ENCODE results near the gene FEM1A.
"Not testable (repeated sequence)": the region's sequence is repeated elsewhere in the genome, so short reads cannot be mapped to it uniquely, and the experiment has no call there.

FEM1A gene

DNA sequence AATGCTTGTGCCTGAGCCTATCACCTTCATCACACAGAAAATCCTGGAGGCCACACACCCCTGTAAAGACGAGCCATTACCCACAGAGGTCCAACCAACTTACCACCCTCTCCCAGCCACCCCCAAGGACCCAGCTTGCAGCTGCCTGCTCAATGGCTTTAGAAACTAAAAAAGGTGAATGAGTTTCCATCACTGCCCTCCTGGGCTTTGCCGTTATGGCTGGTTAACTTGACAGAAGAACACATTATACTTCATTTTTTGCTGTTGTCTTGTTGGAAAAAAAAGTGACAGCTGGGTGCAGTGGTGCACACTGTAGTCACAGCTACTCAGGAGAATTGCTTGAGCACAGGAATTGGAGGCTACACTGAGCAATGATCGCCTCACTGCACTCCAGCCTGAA is 17.4 kb upstream of the FEM1A start:
- DNase-seq = no peak

DNA sequence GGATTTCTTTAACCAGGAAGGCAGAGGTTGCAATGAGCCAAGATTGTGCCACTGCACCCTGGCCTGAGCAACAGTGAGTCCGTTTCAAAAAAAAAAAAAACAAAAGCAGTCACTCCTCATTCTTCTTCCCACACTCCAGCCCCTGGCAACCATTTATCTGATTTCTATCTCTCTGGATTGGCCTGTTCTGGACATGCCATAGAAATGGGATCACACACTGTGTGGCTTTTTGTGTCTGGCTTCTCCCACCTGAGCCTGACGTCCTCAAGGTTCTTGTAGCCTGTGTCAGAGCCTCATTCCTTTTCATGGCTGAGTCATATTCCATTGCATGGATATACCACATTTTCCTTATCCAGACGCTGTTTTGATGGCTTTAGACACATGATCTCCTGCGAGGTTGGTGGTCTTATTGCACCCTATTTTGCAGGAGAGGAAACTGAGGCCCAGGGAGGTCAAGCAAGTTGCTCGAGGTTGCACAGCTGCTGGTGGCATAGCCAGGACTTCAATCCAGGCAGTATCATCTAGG is 15.8 kb upstream of the FEM1A start:
- no peak for DNase-seq

DNA sequence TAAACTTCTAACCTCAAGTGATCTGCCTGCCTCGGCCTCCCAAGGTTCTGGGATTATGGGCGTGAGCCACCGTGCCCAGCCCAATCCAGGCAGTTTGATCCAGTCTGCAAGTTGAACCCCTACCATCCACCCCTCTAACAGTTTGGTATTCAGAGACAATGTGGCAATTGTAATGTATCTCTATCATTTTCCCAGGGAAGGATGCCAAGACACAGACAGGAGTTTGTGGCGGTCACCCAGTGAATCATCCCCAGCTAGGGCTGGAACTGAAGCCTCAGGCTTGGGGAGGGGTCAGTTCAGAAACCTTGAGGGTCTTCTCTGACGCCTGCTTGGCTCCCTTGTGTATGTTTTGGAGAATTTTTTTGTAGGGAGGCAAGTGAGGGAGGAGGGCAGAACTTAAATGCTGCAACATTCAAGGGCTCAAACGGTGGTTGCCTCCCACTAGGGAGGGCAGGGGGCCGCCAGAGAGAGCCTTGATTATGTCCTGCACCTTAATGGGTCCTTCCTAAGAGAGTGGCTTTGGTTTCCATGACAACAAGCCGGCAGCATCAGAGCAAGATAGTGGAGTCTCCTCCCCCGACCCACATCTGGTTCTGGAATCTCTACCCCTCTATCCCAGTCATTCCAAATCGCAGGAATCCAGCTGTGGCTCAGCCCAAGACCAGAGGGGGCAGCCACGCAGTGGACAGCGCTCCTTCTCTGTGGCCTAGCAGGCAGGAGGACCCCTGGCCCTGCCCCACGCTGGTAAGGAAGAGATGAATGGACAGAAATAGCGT is 14.9 kb upstream of the FEM1A start:
- DNase-seq = no peak

DNA sequence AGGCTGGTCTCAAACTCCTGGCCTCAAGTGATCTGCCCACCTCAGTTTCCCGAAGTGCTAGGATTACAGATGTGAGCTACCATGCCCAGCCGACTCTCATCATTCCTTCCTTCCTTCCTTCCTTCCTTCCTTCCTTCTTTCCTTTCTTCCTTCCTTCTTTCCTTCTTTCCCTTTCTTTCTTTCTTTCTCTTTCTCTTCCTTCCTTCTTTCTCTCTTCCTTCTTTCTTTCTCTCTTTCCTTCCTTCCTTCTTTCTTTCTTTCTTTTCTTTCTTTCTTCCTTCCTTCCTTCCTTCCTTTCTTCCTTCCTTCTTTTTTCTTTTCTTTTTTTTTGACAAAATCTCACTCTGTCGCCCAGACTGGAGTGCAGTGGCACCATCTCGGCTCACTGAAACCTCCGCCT is 13.4 kb upstream of the FEM1A start:
- DNase-seq = not testable (repeated sequence)

DNA sequence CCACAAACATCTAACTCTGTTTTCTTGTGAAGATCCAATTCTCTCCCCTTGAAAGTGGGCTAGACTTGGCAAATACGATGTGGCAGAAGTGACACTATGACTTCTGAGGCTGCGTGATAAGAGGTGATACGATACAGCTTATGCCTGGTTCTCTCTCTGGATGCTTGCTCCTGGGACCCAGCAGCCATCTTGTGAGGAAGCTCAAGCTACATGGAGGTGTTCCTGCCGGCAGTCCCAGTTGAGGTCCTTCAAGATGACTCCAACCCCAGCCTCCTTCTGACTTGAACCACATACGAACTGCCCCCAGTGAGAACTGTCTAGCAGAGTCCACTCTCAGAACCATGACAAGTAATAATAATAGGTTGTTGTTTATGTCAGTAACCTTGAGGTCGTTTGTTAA is 10.7 kb upstream of the FEM1A start:
- no peak for DNase-seq

DNA sequence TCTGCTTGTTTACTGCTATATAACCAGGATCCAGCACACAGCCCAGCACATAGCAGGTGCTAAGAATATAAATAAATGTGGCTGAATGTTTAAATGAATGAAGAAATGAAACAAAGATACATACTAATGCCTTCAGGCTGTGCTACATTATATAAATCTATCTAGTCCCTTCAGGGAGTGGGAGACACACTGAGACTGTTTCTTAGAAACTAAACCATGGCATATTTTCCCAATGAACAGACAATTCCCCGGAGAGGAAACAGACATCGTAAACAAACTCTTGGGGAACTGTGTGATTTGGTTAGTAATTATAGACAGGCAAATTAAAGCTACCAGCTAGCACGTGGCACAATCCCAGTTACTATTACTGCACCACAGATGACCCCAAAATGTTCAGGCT is 9.7 kb upstream of the FEM1A start:
- DNase-seq = no peak

DNA sequence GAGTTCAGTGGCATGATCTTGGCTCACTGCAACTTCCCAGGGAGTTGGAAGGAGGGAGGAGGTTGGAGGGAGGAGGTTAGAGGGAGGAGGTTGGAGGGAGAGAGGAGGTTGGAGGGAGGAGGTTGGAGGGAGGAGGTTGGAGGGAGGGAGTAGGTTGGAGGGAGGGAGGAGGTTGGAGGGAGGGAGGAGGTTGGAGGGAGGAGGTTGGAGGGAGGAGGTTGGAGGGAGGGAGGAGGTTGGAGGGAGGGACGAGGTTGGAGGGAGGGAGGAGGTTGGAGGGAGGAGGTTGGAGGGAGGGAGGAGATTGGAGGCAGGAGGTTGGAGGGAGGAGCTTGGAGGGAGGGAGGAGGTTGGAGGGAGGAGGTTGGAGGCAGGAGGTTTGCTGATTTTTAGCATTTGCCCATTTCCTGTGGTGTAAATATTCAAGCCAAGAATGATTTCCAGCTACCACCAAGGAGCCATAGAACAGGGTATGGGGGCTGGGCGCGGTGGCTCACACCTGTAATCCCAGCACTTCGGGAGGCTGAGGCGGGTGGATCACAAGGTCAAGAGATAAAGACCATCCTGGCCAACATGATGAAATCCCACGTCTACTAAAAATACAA is 5.0 kb upstream of the FEM1A start:
- DNase-seq = not testable (repeated sequence)

DNA sequence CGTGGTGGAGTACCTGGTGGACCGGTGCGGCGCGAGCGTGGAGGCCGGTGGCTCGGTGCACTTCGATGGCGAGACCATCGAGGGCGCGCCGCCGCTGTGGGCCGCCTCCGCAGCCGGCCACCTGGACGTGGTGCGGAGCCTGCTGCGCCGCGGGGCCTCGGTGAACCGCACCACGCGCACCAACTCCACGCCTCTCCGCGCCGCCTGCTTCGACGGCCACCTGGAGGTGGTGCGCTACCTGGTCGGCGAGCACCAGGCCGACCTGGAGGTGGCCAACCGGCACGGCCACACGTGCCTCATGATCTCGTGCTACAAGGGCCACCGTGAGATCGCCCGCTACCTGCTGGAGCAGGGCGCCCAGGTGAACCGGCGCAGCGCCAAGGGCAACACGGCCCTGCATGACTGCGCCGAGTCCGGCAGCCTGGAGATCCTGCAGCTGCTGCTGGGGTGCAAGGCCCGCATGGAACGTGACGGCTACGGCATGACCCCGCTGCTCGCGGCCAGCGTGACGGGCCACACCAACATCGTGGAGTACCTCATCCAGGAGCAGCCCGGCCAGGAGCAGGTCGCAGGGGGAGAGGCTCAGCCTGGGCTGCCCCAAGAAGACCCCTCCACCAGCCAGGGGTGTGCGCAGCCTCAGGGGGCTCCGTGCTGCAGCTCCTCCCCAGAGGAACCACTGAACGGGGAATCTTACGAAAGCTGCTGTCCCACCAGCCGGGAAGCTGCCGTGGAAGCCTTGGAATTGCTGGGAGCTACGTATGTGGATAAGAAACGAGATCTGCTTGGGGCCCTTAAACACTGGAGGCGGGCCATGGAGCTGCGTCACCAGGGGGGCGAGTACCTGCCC is 708 bp downstream of the FEM1A start:
- not testable (repeated sequence) for DNase-seq

DNA sequence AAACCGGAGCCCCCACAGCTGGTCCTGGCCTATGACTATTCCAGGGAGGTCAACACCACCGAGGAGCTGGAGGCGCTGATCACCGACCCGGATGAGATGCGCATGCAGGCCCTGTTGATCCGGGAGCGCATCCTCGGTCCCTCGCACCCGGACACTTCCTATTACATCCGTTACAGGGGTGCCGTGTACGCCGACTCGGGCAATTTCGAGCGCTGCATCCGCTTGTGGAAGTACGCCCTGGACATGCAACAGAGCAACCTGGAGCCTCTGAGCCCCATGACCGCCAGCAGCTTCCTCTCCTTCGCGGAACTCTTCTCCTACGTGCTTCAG is 1.3 kb downstream of the FEM1A start:
- not testable (repeated sequence) for DNase-seq

DNA sequence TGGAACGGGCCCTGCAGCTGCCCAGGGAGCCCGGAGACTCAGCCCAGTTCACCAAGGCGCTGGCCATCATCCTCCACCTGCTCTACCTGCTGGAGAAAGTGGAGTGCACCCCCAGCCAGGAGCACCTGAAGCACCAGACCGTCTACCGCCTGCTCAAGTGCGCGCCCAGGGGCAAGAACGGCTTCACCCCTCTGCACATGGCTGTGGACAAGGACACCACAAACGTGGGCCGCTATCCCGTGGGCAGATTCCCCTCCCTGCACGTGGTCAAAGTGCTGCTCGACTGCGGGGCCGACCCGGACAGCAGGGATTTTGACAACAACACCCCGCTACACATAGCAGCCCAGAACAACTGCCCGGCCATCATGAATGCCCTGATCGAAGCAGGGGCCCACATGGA is 1.7 kb downstream of the FEM1A start:
- not testable (repeated sequence) for DNase-seq

DNA sequence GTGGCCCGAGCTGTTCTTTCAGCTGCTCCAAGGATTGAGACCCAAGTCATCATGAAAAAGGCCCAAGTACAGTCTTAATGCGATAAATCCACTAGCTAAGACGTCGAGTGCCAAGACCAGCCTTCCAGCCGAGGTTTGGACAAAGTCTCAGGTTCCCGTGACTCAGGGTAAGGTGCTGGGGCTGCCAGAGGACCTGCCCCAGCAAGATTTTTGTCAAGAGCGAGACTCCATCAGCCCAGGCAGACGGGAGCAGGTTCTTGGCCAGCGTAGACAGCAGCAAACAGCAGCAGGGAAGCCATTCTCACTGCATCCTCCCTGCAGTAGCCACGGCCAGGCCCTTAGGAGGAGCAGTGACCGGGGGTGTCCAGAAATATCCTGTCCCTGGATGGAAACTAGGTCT is 3.4 kb downstream of the FEM1A start:
- no peak for DNase-seq

DNA sequence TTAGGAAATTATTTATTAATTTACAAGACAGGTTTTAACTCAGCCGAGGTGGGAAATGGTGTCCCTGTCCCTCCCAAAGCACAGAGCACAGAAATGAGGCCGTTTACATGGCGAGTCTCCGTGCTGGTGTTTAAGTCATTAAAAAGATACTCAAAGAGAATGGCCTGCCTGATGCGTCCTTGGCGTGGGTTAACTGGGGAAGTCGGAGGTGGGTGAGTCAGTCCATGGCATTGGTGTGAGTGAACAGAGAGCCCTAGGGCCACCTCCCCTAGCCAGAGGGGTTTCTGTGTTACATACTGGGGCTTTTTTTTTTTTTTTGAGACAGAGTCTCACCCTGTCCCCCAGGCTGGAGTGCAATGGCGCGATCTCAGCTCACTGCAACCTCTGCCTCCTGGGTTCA is 3.9 kb downstream of the FEM1A start:
- no peak for DNase-seq

DNA sequence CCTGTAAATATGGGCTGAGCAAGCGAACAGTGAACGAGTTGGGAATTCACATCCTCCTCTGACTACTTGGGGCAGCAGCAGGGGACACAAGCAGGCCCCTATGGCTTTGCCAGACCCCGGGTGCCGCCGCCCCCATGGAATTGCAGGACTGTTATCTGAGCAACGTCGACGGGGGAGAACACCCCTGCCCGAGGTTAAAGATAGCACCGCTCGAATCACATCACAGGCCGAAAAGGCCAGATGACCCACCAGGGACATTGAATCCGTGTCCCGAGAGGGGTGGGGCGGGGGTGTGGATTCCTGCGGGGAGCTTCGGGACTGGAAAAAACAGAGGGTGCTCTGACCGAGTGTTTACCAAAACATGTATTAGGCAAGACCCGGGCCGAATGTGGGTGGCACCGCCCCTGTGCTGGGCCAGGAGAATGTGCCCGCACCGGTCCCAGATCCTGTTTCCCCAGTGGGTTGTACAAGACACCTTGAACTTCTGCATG is 9.1 kb downstream of the FEM1A start:
- no peak for DNase-seq

DNA sequence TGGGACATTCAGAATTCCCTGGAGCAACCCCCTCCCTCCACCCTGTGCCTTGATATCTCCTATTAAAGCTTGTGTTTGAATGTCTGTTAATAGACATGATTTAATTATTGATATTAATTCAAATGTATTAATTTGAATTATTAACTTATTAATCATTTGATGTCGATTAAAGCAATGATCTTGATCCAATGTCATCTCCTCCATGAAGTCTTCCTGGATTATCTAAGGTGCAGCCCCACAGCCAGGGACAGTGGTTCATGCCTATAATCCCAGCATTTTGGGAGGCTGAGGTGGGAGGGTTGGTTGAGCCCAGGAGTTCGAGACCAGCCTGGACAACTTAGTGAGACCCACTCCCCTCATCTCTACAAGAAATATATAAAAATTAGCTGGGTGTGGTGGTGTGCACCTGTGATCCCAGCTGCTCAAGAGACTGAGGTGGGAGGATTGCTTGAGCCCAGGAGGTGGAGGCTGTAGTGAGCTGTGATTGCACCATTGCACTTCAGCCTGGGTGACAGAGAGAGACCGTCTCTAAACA is 9.6 kb downstream of the FEM1A start:
- no peak for DNase-seq

DNA sequence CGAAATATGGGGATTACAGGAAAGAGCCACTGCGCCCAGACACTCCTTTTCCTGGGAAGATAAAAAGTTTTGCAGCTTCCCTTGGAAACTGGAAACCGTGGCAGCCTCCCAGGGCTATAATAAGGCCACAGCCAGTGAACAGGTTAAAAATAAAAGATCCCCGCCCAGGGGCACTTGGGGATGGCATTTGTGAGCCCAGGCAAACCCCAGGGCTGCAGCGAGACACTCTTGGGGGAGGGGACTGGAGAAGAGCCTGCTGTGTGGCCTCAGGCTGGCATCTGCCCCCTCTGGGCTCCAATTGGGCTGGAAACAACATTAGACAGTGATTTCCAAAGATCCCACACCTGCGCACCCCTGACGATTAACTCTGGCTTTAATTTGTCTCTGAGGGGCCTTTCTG is 11.2 kb downstream of the FEM1A start:
- no peak for DNase-seq

DNA sequence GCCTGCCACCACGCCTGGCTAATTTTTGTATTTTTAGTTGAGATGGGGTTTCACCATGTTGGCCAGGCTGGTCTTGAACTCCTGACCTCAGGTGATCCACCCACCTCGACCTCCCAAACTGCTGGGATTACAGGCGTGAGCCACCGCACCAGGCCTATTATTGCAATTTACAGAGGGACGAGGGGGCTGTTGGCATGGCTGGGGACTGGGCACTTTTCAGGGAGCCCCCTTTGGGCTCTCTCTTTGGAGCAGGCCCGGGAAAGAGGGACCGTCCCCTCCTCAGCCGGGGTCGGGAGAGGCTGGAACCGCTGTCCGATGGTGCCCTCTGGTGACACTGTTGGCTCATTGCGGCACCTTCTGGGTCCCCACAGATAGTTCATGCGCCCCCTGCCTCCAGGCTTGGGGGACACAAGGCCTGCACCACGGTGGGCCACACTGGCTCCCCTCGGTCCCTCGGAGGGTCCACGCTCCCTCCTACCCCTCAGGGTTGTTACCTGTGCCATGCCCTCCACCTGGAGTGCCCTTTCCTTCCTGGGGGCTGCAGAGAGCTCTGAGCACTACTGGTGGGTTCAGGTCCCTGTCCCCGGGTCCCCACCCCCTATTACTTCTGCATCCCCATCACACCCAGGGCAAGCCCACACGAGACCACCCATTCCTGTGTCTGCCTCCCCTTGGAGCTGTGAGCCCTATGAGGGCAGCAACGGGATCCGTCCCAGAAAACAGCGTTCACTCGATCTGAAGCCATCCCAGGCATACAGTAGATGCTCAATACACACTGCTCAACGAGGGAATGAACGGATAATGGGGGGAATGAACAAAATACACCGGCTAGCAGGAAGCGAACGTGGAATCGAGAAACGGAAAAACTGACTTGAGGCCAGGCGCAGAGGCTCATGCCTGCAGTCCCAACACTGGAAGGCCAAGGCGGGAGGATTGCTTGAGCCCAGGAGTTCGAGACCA is 12.5 kb downstream of the FEM1A start:
- peak; percentile 48 to 51 for DNase-seq

DNA sequence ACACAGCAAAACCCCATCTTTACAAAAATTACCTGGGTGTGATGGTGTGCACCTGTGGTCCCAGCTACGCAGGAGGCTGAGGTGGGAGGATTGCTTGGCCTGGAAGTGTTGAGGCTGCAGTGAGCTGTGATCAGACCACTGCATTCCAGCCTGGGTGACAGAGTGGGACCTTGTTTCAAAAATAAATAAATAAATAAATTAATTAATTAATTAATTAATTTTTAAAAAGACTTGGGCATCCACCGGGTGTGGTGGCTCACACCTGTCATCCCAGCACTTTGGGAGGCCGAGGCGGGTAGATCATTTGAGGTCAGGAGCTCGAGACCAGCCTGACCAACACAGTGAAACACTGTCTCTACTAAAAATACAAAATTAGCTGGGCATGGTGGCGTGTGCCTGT is 13.6 kb downstream of the FEM1A start:
- not testable (repeated sequence) for DNase-seq

DNA sequence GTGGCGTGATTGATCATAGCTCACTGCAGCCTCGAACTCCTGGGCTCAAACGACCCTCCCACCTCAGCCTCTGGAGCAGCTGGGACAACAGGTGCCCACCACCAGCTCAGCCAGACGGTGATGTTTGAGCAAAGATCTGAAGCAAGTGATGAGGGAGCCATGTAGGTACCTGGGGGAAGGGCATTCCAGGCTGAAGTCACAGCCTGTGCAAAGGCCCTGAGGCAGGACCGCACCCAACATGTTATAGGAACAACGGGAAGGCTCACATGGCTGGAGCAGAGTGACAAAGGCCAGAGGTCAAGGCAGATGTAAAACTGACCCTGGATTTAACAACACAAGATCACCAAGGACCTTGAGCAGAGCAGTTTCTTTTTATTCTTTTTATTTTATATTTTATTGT is 14.8 kb downstream of the FEM1A start:
- DNase-seq = no peak

DNA sequence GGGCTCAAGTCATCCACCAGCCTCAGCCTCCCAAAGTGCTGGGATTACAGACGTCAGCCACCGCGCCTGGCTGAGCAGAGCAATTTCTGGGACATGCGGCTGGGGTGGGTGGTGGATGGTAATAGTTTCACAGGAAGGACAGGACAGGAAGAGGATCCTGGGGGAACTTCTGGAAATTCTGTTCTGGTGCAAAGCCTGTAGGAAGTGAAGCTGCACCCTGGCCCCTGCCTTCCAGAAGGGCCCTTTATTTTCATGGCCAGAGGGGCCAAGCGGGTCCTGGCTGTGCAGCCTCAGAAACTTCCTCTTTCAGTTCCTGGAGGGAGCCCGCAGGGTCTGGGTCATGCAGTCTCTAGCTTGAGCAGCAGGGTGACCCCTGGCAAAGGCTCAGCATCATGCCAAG is 15.7 kb downstream of the FEM1A start:
- DNase-seq = no peak

DNA sequence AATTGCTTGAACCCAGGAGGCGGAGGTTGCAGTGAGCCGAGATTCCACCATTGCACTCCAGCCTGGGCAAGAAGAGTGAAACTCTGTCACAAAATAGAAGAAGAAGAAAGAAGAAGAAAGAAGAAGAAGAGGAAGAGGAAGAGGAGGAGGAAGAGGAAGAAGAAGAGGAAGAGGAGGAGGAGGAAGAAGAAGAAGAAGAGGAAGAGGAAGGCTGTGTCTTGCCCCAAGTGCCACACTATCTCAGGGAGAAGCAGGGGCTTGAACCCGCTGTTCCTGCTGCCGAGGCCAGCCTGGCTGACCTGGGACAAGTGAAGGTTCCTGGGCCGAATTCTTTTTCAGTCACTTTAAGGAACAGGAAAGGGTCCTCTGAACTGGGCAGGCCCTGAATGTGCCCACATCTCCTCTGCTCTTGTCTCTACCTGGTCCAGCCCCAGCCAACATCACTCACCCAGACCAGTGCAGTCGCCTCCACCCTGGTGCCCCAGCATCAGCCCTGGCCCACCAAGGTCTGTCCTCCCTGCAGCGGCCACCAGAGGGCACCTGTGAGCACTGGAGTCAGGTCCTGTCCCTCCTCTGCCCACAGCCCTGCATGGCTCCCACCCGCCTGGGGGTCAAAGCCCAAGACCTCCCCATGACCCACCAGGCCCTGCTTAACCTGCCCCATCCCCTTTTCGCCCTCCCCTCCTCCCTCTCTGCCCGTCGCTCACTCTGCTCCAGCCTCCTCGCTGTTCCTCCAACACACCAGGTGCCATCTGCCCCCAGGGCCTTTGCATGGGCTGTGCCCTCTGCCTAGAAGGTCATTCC is 20.0 kb downstream of the FEM1A start:
- peak; percentile 45 to 63 for DNase-seq

Data from SHP77 (cell line).